ENCODE measurements around the gene OR6X1. TPM values are rescaled to one million over a fixed set of nuclear protein-coding genes. Genes with fewer than 3 reads are reported as not detected.
A peak's percentile ranks its signal among the peaks of the same experiment; 100 is the strongest.

The OR6X1 gene
- total and polyA plus RNA-seq, 2 donors (not counting 1 experiment from before 2014, with no cell fraction given) = not detected

- H4K20me1 ChIP-seq (ENCODE audit: control insufficient read depth, insufficient read depth, low read length, poor library complexity, severe bottlenecking) = no peaks in the 10 kb centered on the region
- POLR2A ChIA-PET = no interaction called here
- no peak overlapping the region for H2AFZ ChIP-seq (ENCODE audit: insufficient read depth, low read depth, low read length, poor library complexity, severe bottlenecking)
- DNase-seq (no peak), ATAC-seq (ENCODE audit: low read depth) (no peak)
- H3K9ac ChIP-seq (ENCODE audit: low read length) = no peak overlapping the region
- H3K4me3 ChIP-seq (ENCODE audit: control extremely low read depth in 1 of 5, extremely low read depth in 1 of 5, insufficient read depth in 1 of 5, low read depth in 2 of 5, low read length in 4 of 5) = no peak overlapping the region
- H3K27ac Mint-ChIP-seq = no peak overlapping the region
- H3K4me1 Mint-ChIP-seq = peaks cover 19% of the 10 kb centered on the region
- TF ChIP-seq CTCF (IDR thresholded peaks at IDR 0.05) = no peak
- TF ChIP-seq EZH2 (IDR thresholded peaks at IDR 0.05; ENCODE audit: borderline replicate concordance, insufficient read depth, low read depth, low read length, poor library complexity, severe bottlenecking) = no peak
- peaks cover 4% of the 10 kb centered on the region for H3K27me3 Mint-ChIP-seq
- H3K4me2 ChIP-seq (replicated peaks; ENCODE audit: low read depth, low read length, poor library complexity, severe bottlenecking) = no peak overlapping the region
- no peaks in the 10 kb centered on the region for H3K79me2 ChIP-seq (ENCODE audit: control insufficient read depth, insufficient read depth, low read length)
- no peak overlapping the region for H3K27ac ChIP-seq (ENCODE audit: low read length in 2 of 2)
- no peaks in the 10 kb centered on the region for H3K9me3 Mint-ChIP-seq (ENCODE audit: insufficient read depth)
- no peaks in the 10 kb centered on the region for H3K9me3 ChIP-seq (ENCODE audit: control extremely low read depth in 1 of 3, control insufficient read depth in 2 of 3, insufficient read depth in 1 of 3, low read length in 2 of 3)
- intact Hi-C loops (cut with micrococcal nuclease) = no loop called here
- H3K4me1 ChIP-seq (ENCODE audit: control insufficient read depth in 2 of 2, insufficient read depth in 2 of 2, low read length in 2 of 2) = peaks cover 8 to 11% of the 10 kb centered on the region in 2 donors
- no peaks in the 10 kb centered on the region for H3K36me3 ChIP-seq (replicated peaks in 1 of 2; ENCODE audit: control extremely low read depth in 1 of 2, control insufficient read depth in 1 of 2, extremely low read depth in 1 of 2, insufficient read depth in 2 of 2, low read length in 1 of 2)
- 100% methylated on average over 1 of the region's 3 CpGs for WGBS (ENCODE audit: insufficient coverage)
- peaks cover 0 to 3% (median 0%) of the 10 kb centered on the region in 4 experiments for H3K27me3 ChIP-seq (replicated peaks in 1 of 4; ENCODE audit: control extremely low read depth in 1 of 4, control insufficient read depth in 3 of 4, insufficient read depth in 4 of 4, low read length in 3 of 4)
- H3K4me3 Mint-ChIP-seq = no peak overlapping the region
- CTCF ChIA-PET = interaction anchor here (1.1 kb wide), 1 partner anchor 18 kb away, joined by 3 read pairs; no protein-coding TSS in a partner anchor
Measured at GRCh38 chr11:123704341-123704740, 50.0 kb downstream of the OR6X1 start.

Small RNA genes within 50 kb of the gene (small RNA-seq; reads per million reads assigned to genes)
- gene RNU1-21P (ENCODE audit: insufficient read length, low read depth, low replicate concordance) = 4.0 reads per million, percentile 60 among the genes with 10 or more reads in this experiment

Other genes with a start within 250 kb of the OR6X1 start
- not detected in 2 replicates for gene SCN3B, start 99.9 kb downstream of the OR6X1 start, total RNA-seq
- not detected in 2 replicates for gene SCN3B, start 99.9 kb downstream of the OR6X1 start, polyA plus RNA-seq
- gene ZNF202, start 12.9 kb downstream of the OR6X1 start, total RNA-seq = 25.1 and 32.3 TPM in 2 replicates
- gene ZNF202, start 12.9 kb downstream of the OR6X1 start, polyA plus RNA-seq = 17.0 and 17.9 TPM in 2 replicates
- gene OR6M1, start 51.8 kb upstream of the OR6X1 start, total RNA-seq = not detected in 2 replicates
- gene OR6M1, start 51.8 kb upstream of the OR6X1 start, polyA plus RNA-seq = not detected in 2 replicates
- not detected in 2 replicates for gene TMEM225, start 131.2 kb upstream of the OR6X1 start, total RNA-seq
- not detected in 2 replicates for gene TMEM225, start 131.2 kb upstream of the OR6X1 start, polyA plus RNA-seq
- not detected in 2 replicates for gene OR8D4, start 147.6 kb upstream of the OR6X1 start, total RNA-seq
- gene OR8D4, start 147.6 kb upstream of the OR6X1 start, polyA plus RNA-seq = not detected in 2 replicates
- gene OR4D5, start 185.1 kb upstream of the OR6X1 start, total RNA-seq = not detected in 2 replicates
- not detected in 2 replicates for gene OR4D5, start 185.1 kb upstream of the OR6X1 start, polyA plus RNA-seq
- not detected in 2 replicates for gene OR6T1, start 189.3 kb upstream of the OR6X1 start, total RNA-seq
- gene OR6T1, start 189.3 kb upstream of the OR6X1 start, polyA plus RNA-seq = not detected in 2 replicates
- not detected in 2 replicates for gene OR10S1, start 223.3 kb upstream of the OR6X1 start, total RNA-seq
- not detected in 2 replicates for gene OR10S1, start 223.3 kb upstream of the OR6X1 start, polyA plus RNA-seq
- gene OR10G6, start 240.6 kb upstream of the OR6X1 start, total RNA-seq = not detected in 2 replicates
- gene OR10G6, start 240.6 kb upstream of the OR6X1 start, polyA plus RNA-seq = not detected in 2 replicates

Data from B cell (primary cell).